GM18870 (cell line): ENCODE measurements around the gene GPC6.
A peak's percentile ranks its signal among the peaks of the same experiment; 100 is the strongest.
"Not testable (repeated sequence)": the region's sequence is repeated elsewhere in the genome, so short reads cannot be mapped to it uniquely, and the experiment has no call there.

ENCODE experiments used
- ATAC-seq: cut with Tn5 transposase; IDR thresholded peaks from one replicate; pipeline ENCODE4 v1.9.1; 2021; ENCODE audit warnings: moderate library complexity; ENCODE audit not compliant: unreplicated experiment

GPC6 gene

GRCh38 chr13:94178625-94179244, 952.1 kb downstream of the GPC6 start:
- no peak for ATAC-seq

- peak; percentile 46 for ATAC-seq
These were observed 955.0 kb downstream of the GPC6 start for GRCh38 chr13:94181461-94182107.

GRCh38 chr13:94182185-94182761, 955.7 kb downstream of the GPC6 start:
- ATAC-seq = peak; percentile 57

GRCh38 chr13:94186470-94186869, 959.9 kb downstream of the GPC6 start:
- ATAC-seq = no peak

- ATAC-seq = no peak
These were observed 961.7 kb downstream of the GPC6 start for GRCh38 chr13:94188201-94188854.

- ATAC-seq = no peak
These were observed 965.9 kb downstream of the GPC6 start for GRCh38 chr13:94192431-94192975.

GRCh38 chr13:94195715-94196114, 969.1 kb downstream of the GPC6 start:
- no peak for ATAC-seq

- ATAC-seq = no peak
These were observed 969.8 kb downstream of the GPC6 start for GRCh38 chr13:94196413-94196812.

DNA sequence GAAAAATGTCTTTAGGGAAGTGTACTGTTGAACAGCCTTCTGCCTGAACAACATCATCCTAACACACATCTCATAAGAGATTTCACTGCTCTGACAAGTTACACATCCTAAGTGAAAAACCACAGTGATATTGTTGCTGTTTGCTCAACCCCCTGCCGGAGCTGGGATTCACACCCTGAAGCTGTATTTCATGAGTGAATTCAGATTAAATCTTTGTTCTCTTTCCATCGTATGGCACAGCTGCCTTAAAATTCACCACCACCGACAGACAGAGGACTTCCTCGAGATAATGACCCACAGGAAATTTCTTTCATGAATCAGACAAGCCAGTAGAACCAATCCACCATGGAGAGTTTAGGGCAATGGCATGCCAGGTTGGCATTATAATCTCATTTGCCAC, 972.1 kb downstream of the GPC6 start:
- ATAC-seq = no peak

GRCh38 chr13:94199135-94199534, 972.5 kb downstream of the GPC6 start:
- no peak for ATAC-seq

DNA sequence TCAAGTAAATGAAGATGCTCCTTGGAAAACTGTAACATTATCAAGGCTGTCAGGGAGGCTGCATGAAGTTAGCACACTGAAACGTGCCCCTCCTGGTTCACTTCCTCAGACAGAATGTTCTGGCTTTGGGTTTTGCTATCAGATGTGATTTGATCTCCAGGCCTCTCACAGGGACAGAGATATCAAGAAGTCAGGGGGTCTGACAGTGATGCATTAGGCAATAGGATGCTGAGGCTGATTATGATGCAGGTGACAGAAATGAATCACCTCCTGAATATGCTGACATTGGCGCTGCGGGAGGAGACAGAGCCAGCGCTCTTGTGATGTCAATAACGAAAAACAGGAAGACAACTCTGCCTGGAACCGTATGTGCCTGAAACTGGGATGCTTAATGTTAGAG, 974.4 kb downstream of the GPC6 start:
- ATAC-seq = no peak

DNA sequence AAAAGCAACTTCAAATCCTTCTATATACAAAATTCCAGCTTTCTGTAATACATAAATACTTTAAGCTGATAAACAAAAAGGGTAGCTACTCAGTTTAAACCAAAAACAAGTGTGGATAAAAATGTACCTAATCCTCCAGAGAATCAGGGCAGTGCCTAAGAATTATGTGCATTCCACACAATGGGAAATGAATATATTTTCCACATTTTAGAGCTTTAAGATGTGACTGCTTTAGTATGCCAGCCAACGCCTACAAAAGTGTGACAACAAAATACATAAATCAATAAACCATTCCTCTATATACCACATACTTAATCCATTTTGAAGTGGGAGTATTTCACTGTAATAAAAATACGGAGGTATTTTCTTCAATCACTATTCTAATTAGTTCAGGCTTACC, 977.6 kb downstream of the GPC6 start:
- no peak for ATAC-seq

GRCh38 chr13:94204946-94205345, 978.3 kb downstream of the GPC6 start:
- ATAC-seq = no peak

GRCh38 chr13:94205896-94206295, 979.3 kb downstream of the GPC6 start:
- no peak for ATAC-seq

- ATAC-seq = no peak
These were observed 982.5 kb downstream of the GPC6 start for GRCh38 chr13:94209117-94209516.

- not testable (repeated sequence) for ATAC-seq
These were observed 983.3 kb downstream of the GPC6 start for GRCh38 chr13:94209913-94210312.

- ATAC-seq = no peak
These were observed 984.2 kb downstream of the GPC6 start for GRCh38 chr13:94210816-94211215.

- ATAC-seq = no peak
These were observed 985.6 kb downstream of the GPC6 start for GRCh38 chr13:94212196-94212595.

GRCh38 chr13:94214121-94214520, 987.5 kb downstream of the GPC6 start:
- no peak for ATAC-seq

DNA sequence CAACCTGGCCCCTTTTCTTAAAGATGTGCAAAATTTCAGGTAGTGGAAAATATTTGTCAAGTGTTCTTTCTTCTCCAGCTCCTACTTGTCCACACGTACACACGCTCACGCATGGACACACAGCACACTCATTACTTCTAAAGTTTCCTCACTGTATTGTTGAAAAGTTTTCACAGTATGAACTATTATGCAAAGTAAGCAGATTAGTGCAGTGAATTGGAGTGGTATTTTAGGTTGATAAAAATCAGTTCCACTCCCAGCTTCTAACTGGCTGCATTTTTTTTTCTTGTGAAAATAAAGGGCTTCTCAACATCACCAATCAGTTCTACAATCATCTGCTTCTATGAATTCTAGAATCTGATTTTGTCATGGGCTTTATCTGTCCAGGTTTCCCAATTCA, 988.4 kb downstream of the GPC6 start:
- no peak for ATAC-seq

- no peak for ATAC-seq
These were observed 989.9 kb downstream of the GPC6 start for GRCh38 chr13:94216476-94216875.

DNA sequence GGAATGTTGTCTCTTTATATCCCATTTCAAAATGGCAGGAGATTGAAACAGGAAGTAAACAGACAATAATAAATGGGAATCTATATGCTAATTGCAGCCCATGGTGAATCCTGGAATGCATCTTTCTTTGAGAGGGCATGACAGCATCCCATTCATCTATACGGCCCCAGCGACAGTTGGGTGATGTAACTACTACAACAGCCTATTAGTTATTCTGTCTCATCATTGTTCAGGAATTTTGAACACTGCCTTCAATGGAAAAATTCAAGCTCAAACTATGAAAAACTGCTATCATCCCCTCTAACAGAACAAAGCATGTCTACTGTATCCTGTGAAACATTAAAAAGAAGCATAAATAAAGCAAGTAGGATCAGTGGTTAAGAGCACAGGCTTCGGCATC, 990.8 kb downstream of the GPC6 start:
- no peak for ATAC-seq
